ENCODE data around the gene BORCS8.

DNA sequence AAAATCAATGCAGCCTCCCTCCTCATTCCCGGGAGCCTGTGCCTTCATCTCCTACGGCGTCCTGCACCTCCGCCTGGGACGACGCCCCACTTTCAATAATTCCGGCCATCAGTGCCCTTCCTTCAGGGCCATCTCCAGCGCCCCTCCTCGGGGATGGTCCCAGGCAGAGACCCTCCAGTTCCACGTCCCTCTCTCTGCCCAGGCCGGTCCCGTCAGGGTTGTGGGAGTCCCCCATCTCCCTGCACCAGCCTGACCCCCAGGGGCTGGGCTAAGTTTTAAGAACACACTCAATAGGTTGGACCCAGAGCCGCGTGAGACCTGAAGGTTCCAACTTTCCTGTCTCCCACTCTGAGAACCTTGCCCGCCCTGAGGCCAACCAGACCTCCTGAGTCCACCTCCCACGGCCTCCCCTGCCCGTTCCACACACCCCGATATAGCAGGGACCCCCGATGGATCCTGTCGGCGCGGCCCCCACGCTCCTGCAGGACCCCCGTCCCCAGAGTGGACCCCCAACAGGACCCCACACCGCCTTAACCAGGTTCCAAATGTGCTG is 54.3 kb downstream of the BORCS8 start:
- no peak for TF ChIP-seq POLR2A (IDR thresholded peaks at IDR 0.05)
- TF ChIP-seq, protein P1, sequence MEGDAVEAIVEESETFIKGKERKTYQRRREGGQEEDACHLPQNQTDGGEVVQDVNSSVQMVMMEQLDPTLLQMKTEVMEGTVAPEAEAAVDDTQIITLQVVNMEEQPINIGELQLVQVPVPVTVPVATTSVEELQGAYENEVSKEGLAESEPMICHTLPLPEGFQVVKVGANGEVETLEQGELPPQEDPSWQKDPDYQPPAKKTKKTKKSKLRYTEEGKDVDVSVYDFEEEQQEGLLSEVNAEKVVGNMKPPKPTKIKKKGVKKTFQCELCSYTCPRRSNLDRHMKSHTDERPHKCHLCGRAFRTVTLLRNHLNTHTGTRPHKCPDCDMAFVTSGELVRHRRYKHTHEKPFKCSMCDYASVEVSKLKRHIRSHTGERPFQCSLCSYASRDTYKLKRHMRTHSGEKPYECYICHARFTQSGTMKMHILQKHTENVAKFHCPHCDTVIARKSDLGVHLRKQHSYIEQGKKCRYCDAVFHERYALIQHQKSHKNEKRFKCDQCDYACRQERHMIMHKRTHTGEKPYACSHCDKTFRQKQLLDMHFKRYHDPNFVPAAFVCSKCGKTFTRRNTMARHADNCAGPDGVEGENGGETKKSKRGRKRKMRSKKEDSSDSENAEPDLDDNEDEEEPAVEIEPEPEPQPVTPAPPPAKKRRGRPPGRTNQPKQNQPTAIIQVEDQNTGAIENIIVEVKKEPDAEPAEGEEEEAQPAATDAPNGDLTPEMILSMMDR (IDR thresholded peaks at IDR 0.05) = no peak

Data from testis (tissue), 2 donors.